Measurements from ENCODE around the gene SLC27A1. TPM values are rescaled to one million over a fixed set of nuclear protein-coding genes. Genes with fewer than 3 reads are reported as not detected.
A peak's percentile ranks its signal among the peaks of the same experiment; 100 is the strongest.

Gene SLC27A1
- total RNA-seq, 1 experiment from 2014 or later, result 8.9 TPM

DNA sequence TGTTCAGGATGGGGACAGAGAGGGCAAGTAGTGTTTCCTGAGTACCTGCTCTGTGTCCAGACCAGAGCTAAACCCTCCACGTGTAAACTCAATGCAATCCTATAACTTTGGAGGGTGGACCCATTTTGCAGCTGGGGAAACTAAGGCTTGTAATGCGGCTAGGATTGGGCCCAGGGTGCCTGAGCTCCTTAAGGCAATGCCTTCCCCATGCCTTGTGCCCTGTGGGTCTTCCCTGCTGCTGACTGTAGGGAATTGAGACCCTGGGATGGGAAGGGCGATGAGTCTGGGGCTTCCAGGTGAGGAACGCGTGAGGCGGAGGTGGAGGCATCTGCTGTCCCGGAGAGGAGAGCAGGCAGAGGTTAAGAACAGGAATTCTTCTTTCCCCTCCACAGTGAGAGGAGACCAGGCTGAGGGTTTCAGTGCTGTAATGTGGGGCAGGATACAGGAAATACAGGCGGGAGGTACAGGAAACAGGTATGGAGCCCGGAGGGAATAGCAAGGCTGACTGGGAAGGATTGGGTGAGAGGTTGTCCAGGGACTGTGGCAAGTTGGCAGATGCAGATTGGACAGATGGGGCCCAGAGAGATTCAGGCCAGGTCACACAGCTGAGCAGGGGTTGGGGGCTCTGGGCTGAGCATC is 19.2 kb downstream of the SLC27A1 start:
- no peaks in the 10 kb centered on the region for H3K36me3 ChIP-seq (ENCODE audit: low read depth, low read length)
- H3K79me2 ChIP-seq (ENCODE audit: low read length), result no peaks in the 10 kb centered on the region
- DNase-seq (no peak), ATAC-seq (no peak)
- H3K4me2 ChIP-seq (ENCODE audit: low read length), result no peak overlapping the region
- BruUV-seq (replicated peaks), result no TSS peak
- H3K27ac ChIP-seq (ENCODE audit: low read length), result no peak overlapping the region
- no peaks in the 10 kb centered on the region for H3F3A ChIP-seq (ENCODE audit: low read length, unreplicated experiment)
- no peak for TF ChIP-seq EZH2 (IDR thresholded peaks at IDR 0.05; ENCODE audit: low read length, unreplicated experiment)
- TF ChIP-seq, protein P1, sequence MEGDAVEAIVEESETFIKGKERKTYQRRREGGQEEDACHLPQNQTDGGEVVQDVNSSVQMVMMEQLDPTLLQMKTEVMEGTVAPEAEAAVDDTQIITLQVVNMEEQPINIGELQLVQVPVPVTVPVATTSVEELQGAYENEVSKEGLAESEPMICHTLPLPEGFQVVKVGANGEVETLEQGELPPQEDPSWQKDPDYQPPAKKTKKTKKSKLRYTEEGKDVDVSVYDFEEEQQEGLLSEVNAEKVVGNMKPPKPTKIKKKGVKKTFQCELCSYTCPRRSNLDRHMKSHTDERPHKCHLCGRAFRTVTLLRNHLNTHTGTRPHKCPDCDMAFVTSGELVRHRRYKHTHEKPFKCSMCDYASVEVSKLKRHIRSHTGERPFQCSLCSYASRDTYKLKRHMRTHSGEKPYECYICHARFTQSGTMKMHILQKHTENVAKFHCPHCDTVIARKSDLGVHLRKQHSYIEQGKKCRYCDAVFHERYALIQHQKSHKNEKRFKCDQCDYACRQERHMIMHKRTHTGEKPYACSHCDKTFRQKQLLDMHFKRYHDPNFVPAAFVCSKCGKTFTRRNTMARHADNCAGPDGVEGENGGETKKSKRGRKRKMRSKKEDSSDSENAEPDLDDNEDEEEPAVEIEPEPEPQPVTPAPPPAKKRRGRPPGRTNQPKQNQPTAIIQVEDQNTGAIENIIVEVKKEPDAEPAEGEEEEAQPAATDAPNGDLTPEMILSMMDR (conservative IDR thresholded peaks at IDR 0.05; ENCODE audit: low read depth, low read length), result peak; percentile 28
- ChIA-PET CTCF (interaction anchor here (0.6 kb wide), 1 partner anchor 370 kb away, joined by 10 read pairs; no protein-coding TSS in a partner anchor), POLR2A (ENCODE audit: unreplicated experiment) (no interaction called here)
- H3K4me3 ChIP-seq (ENCODE audit: low read length), result no peak overlapping the region
- intact Hi-C loops (cut with micrococcal nuclease), result no loop called here
- no peaks in the 10 kb centered on the region for H3K9me2 ChIP-seq (replicated peaks; ENCODE audit: low read length)
- no peak overlapping the region for H3K9ac ChIP-seq (ENCODE audit: low read length)
- H3K4me1 ChIP-seq (ENCODE audit: insufficient read depth, low read length), result peaks cover 7% of the 10 kb centered on the region
- H2AFZ ChIP-seq (ENCODE audit: low read length), result no peak overlapping the region
- no peaks in the 10 kb centered on the region for H3K9me3 ChIP-seq (ENCODE audit: low read length)
- H4K20me1 ChIP-seq (ENCODE audit: low read length), result no peaks in the 10 kb centered on the region
- H3K27me3 ChIP-seq (ENCODE audit: low read length), result no peaks in the 10 kb centered on the region

GRCh38 chr19:17490411-17490810 is 20.1 kb downstream of the SLC27A1 start:
- BruUV-seq (replicated peaks), result no TSS peak
- H3K79me2 ChIP-seq (ENCODE audit: low read length), result no peaks in the 10 kb centered on the region
- H3K4me1 ChIP-seq (ENCODE audit: insufficient read depth, low read length), result peaks cover 7% of the 10 kb centered on the region
- CTCF ChIA-PET, result no interaction called here
- H3K27me3 ChIP-seq (ENCODE audit: low read length), result no peaks in the 10 kb centered on the region
- POLR2A ChIA-PET (ENCODE audit: unreplicated experiment), result no interaction called here
- H4K20me1 ChIP-seq (ENCODE audit: low read length), result no peaks in the 10 kb centered on the region
- no peak overlapping the region for H3K4me3 ChIP-seq (ENCODE audit: low read length)
- H3K9me3 ChIP-seq (ENCODE audit: low read length), result no peaks in the 10 kb centered on the region
- H3K9ac ChIP-seq (ENCODE audit: low read length), result no peak overlapping the region
- DNase-seq (no peak), ATAC-seq (no peak)
- intact Hi-C loops (cut with micrococcal nuclease), result no loop called here
- no peaks in the 10 kb centered on the region for H3K9me2 ChIP-seq (replicated peaks; ENCODE audit: low read length)
- H2AFZ ChIP-seq (ENCODE audit: low read length), result no peak overlapping the region
- TF ChIP-seq, protein P1 (conservative IDR thresholded peaks at IDR 0.05; ENCODE audit: low read depth, low read length), result no peak
- no peaks in the 10 kb centered on the region for H3K36me3 ChIP-seq (ENCODE audit: low read depth, low read length)
- H3K4me2 ChIP-seq (ENCODE audit: low read length), result no peak overlapping the region
- no peak overlapping the region for H3K27ac ChIP-seq (ENCODE audit: low read length)
- H3F3A ChIP-seq (ENCODE audit: low read length, unreplicated experiment), result no peaks in the 10 kb centered on the region

DNA sequence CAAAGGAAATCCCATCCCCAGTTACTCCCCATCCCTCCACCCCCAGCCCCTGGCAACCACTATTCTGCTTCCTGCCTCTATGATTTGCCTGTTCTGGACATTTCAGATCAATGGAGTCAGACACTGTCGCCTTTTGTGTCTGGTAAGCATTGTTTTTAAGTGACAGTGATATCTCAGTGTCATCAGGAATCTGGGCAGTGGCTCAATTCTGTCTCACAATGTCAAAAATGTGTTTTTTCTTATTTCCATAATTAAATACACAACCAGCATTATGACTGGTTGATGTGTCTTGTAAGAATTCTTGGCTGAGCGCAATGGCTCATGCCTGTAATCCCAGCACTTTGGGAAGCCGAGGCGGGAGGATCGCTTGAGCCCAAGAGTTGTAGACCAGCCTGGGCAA is 21.0 kb downstream of the SLC27A1 start:
- H3K4me2 ChIP-seq (ENCODE audit: low read length), result no peak overlapping the region

More for the DNA sequence above, 21.0 kb downstream of the SLC27A1 start:
- H4K20me1 ChIP-seq (ENCODE audit: low read length), result no peaks in the 10 kb centered on the region
- H3F3A ChIP-seq (ENCODE audit: low read length, unreplicated experiment), result no peaks in the 10 kb centered on the region
- ChIA-PET CTCF (no interaction called here), POLR2A (ENCODE audit: unreplicated experiment) (no interaction called here)
- H3K36me3 ChIP-seq (ENCODE audit: low read depth, low read length), result no peaks in the 10 kb centered on the region; the same call in 1 of the 2 replicates
- no peaks in the 10 kb centered on the region for H3K9me2 ChIP-seq (replicated peaks; ENCODE audit: low read length)
- BruUV-seq (replicated peaks), result no TSS peak
- no peak overlapping the region for H3K9ac ChIP-seq (ENCODE audit: low read length)
- H3K4me3 ChIP-seq (ENCODE audit: low read length), result no peak overlapping the region
- intact Hi-C loops (cut with micrococcal nuclease), result no loop called here
- TF ChIP-seq, protein P1 (conservative IDR thresholded peaks at IDR 0.05; ENCODE audit: low read depth, low read length), result no peak
- no peak for TF ChIP-seq EZH2phosphoT487 (IDR thresholded peaks at IDR 0.05; ENCODE audit: borderline replicate concordance, low read length)
- TF ChIP-seq EZH2 (IDR thresholded peaks at IDR 0.05; ENCODE audit: low read length, unreplicated experiment), result no peak
- H3K27ac ChIP-seq (ENCODE audit: low read length), result no peak overlapping the region
- DNase-seq (no peak), ATAC-seq (no peak)
- H3K9me3 ChIP-seq (ENCODE audit: low read length), result no peaks in the 10 kb centered on the region
- no peaks in the 10 kb centered on the region for H3K79me2 ChIP-seq (ENCODE audit: low read length)
- peaks cover 7% of the 10 kb centered on the region for H3K4me1 ChIP-seq (ENCODE audit: insufficient read depth, low read length)
- no peak overlapping the region for H2AFZ ChIP-seq (ENCODE audit: low read length)
- H3K27me3 ChIP-seq (ENCODE audit: low read length), result no peaks in the 10 kb centered on the region
